Fibroblast of peridontal ligament (primary cell): ENCODE measurements around the gene ELK4.

Experiments used
- DNase-seq: peaks from one replicate; pipeline ENCODE4 v3.0.0-alpha.2; 2010; ENCODE audit errors: extremely low read depth

ELK4 gene

DNA sequence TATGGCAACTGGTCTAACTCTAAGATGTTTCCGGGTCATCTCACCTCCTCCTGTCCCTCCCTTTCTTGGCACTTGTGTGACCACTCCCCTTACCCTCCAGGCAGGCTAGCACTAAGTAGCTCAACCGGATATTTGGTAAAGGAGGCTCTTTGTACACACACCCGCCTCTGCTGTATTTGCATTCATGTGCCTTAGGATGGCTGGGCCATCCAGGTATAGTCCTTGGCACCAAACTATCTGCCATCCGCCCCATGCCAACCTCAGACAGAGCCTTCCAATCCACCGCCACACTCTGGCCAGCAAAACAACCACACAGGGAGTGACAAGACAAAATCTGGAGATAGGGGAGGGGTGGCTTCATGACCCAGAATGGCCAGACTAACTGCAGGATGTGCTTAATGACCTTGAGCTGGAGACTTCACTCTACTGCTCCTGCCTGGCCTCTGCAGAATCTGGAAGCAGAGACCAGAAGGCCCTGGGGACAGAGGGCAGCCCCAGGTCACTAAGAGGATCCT lies 67.8 kb downstream of the ELK4 start:
- DNase-seq, result no peak

GRCh38 chr1:205561501-205562203 lies 70.2 kb downstream of the ELK4 start:
- no peak for DNase-seq
